ENCODE results near the gene AGO4.

DNA sequence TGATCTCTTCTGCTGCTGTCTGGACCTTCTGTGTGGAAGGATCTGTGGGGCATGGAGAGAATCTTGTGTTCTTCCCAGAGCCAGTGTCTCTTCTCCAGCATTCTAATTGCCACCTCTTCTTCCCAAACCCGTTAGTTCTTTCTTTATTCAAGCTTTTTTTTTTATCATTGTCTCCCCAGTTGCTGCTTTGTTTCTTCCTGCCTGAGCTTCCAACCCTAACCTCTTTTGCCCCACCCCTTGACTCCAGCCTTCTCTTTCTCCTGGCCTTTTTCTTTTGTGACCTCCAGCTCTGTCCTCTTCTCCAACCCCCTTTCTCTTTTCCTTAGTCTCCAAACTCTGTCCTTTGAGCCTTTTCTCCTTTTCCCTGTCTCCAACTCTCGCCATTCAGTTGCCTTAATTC lies 79.7 kb downstream of the AGO4 start:
- TF ChIP-seq, protein P1, sequence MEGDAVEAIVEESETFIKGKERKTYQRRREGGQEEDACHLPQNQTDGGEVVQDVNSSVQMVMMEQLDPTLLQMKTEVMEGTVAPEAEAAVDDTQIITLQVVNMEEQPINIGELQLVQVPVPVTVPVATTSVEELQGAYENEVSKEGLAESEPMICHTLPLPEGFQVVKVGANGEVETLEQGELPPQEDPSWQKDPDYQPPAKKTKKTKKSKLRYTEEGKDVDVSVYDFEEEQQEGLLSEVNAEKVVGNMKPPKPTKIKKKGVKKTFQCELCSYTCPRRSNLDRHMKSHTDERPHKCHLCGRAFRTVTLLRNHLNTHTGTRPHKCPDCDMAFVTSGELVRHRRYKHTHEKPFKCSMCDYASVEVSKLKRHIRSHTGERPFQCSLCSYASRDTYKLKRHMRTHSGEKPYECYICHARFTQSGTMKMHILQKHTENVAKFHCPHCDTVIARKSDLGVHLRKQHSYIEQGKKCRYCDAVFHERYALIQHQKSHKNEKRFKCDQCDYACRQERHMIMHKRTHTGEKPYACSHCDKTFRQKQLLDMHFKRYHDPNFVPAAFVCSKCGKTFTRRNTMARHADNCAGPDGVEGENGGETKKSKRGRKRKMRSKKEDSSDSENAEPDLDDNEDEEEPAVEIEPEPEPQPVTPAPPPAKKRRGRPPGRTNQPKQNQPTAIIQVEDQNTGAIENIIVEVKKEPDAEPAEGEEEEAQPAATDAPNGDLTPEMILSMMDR (IDR thresholded peaks at IDR 0.05; ENCODE audit: control extremely low read depth in 1 of 3, insufficient read depth in 1 of 3, low read depth in 1 of 3, low read length in 3 of 3), result no peak
- TF ChIP-seq ASH2L (IDR thresholded peaks at IDR 0.05; ENCODE audit: low read length) (no peak), MAFK (IDR thresholded peaks at IDR 0.05; ENCODE audit: low read depth, low read length) (no peak), POLR2A (IDR thresholded peaks at IDR 0.05; ENCODE audit: control extremely low read depth in 1 of 2, low read depth in 2 of 2, low read length in 2 of 2) (no peak), EZH2 (IDR thresholded peaks at IDR 0.05; ENCODE audit: low read depth, low read length, severe bottlenecking) (no peak), BRCA1 (IDR thresholded peaks at IDR 0.05; ENCODE audit: low read depth, low read length) (no peak), HDAC2 (IDR thresholded peaks at IDR 0.05; ENCODE audit: borderline replicate concordance in 1 of 2, low read depth in 2 of 2, low read length in 2 of 2) (no peak), POLR2AphosphoS5 (IDR thresholded peaks at IDR 0.05; ENCODE audit: low read depth, low read length) (no peak), SIX5 (IDR thresholded peaks at IDR 0.05; ENCODE audit: low read depth, low read length) (no peak), JUND (IDR thresholded peaks at IDR 0.05; ENCODE audit: low read length) (no peak), JUN (IDR thresholded peaks at IDR 0.05; ENCODE audit: low read depth, low read length) (no peak)
- TF ChIP-seq, protein P2, sequence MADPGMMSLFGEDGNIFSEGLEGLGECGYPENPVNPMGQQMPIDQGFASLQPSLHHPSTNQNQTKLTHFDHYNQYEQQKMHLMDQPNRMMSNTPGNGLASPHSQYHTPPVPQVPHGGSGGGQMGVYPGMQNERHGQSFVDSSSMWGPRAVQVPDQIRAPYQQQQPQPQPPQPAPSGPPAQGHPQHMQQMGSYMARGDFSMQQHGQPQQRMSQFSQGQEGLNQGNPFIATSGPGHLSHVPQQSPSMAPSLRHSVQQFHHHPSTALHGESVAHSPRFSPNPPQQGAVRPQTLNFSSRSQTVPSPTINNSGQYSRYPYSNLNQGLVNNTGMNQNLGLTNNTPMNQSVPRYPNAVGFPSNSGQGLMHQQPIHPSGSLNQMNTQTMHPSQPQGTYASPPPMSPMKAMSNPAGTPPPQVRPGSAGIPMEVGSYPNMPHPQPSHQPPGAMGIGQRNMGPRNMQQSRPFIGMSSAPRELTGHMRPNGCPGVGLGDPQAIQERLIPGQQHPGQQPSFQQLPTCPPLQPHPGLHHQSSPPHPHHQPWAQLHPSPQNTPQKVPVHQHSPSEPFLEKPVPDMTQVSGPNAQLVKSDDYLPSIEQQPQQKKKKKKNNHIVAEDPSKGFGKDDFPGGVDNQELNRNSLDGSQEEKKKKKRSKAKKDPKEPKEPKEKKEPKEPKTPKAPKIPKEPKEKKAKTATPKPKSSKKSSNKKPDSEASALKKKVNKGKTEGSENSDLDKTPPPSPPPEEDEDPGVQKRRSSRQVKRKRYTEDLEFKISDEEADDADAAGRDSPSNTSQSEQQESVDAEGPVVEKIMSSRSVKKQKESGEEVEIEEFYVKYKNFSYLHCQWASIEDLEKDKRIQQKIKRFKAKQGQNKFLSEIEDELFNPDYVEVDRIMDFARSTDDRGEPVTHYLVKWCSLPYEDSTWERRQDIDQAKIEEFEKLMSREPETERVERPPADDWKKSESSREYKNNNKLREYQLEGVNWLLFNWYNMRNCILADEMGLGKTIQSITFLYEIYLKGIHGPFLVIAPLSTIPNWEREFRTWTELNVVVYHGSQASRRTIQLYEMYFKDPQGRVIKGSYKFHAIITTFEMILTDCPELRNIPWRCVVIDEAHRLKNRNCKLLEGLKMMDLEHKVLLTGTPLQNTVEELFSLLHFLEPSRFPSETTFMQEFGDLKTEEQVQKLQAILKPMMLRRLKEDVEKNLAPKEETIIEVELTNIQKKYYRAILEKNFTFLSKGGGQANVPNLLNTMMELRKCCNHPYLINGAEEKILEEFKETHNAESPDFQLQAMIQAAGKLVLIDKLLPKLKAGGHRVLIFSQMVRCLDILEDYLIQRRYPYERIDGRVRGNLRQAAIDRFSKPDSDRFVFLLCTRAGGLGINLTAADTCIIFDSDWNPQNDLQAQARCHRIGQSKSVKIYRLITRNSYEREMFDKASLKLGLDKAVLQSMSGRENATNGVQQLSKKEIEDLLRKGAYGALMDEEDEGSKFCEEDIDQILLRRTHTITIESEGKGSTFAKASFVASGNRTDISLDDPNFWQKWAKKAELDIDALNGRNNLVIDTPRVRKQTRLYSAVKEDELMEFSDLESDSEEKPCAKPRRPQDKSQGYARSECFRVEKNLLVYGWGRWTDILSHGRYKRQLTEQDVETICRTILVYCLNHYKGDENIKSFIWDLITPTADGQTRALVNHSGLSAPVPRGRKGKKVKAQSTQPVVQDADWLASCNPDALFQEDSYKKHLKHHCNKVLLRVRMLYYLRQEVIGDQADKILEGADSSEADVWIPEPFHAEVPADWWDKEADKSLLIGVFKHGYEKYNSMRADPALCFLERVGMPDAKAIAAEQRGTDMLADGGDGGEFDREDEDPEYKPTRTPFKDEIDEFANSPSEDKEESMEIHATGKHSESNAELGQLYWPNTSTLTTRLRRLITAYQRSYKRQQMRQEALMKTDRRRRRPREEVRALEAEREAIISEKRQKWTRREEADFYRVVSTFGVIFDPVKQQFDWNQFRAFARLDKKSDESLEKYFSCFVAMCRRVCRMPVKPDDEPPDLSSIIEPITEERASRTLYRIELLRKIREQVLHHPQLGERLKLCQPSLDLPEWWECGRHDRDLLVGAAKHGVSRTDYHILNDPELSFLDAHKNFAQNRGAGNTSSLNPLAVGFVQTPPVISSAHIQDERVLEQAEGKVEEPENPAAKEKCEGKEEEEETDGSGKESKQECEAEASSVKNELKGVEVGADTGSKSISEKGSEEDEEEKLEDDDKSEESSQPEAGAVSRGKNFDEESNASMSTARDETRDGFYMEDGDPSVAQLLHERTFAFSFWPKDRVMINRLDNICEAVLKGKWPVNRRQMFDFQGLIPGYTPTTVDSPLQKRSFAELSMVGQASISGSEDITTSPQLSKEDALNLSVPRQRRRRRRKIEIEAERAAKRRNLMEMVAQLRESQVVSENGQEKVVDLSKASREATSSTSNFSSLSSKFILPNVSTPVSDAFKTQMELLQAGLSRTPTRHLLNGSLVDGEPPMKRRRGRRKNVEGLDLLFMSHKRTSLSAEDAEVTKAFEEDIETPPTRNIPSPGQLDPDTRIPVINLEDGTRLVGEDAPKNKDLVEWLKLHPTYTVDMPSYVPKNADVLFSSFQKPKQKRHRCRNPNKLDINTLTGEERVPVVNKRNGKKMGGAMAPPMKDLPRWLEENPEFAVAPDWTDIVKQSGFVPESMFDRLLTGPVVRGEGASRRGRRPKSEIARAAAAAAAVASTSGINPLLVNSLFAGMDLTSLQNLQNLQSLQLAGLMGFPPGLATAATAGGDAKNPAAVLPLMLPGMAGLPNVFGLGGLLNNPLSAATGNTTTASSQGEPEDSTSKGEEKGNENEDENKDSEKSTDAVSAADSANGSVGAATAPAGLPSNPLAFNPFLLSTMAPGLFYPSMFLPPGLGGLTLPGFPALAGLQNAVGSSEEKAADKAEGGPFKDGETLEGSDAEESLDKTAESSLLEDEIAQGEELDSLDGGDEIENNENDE (IDR thresholded peaks at IDR 0.05; ENCODE audit: insufficient replicate concordance, low read length), result no peak
- TF ChIP-seq, protein P3, sequence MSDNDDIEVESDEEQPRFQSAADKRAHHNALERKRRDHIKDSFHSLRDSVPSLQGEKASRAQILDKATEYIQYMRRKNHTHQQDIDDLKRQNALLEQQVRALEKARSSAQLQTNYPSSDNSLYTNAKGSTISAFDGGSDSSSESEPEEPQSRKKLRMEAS (IDR thresholded peaks at IDR 0.05), result no peak
- TF ChIP-seq, protein P4, sequence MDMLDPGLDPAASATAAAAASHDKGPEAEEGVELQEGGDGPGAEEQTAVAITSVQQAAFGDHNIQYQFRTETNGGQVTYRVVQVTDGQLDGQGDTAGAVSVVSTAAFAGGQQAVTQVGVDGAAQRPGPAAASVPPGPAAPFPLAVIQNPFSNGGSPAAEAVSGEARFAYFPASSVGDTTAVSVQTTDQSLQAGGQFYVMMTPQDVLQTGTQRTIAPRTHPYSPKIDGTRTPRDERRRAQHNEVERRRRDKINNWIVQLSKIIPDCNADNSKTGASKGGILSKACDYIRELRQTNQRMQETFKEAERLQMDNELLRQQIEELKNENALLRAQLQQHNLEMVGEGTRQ (IDR thresholded peaks at IDR 0.05; ENCODE audit: low read length), result no peak

Measured in H1 (cell line).